ENCODE measurements around the gene TAS2R60. TPM values are rescaled to one million over a fixed set of nuclear protein-coding genes. Genes with fewer than 3 reads are reported as not detected.

The TAS2R60 gene
- total RNA-seq, 4 donors from 2014 or later = not detected

DNA sequence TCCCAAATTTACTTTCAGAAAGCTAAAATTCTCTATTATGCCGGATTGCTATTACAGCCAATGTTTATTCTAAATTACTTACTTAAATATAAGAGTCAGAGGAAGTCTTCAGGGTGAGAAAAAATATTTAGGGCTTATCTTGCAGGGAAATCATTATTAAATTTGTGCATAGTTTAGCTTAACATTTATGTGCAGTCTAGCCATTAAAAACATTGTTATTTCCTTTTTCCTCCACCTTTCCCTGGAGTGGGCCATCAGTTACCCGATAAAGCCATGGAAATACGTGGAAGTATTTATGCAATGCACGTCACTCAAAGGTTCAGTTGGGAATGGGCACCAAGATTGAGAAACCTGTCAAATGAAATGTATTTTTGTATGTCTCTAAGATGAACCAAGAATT, 9.5 kb upstream of the TAS2R60 start:
- Histone ChIP-seq H3K27ac (no peak overlapping the region), H3K9me3 (no peaks in the 10 kb centered on the region), H3K27me3 (no peaks in the 10 kb centered on the region), H3K4me3 (no peak overlapping the region), H3K36me3 (no peaks in the 10 kb centered on the region), H3K4me1 (peaks cover 47% of the 10 kb centered on the region)
- WGBS = 88% methylated on average over 4 of the region's 4 CpGs
- DNase-seq (ENCODE audit: low spot score in 2 of 2) = no peak
- TF ChIP-seq EP300 (IDR thresholded peaks at IDR 0.05) (no peak), POLR2A (IDR thresholded peaks at IDR 0.05) (no peak), POLR2AphosphoS5 (IDR thresholded peaks at IDR 0.05) (no peak)
- TF ChIP-seq, protein P1, sequence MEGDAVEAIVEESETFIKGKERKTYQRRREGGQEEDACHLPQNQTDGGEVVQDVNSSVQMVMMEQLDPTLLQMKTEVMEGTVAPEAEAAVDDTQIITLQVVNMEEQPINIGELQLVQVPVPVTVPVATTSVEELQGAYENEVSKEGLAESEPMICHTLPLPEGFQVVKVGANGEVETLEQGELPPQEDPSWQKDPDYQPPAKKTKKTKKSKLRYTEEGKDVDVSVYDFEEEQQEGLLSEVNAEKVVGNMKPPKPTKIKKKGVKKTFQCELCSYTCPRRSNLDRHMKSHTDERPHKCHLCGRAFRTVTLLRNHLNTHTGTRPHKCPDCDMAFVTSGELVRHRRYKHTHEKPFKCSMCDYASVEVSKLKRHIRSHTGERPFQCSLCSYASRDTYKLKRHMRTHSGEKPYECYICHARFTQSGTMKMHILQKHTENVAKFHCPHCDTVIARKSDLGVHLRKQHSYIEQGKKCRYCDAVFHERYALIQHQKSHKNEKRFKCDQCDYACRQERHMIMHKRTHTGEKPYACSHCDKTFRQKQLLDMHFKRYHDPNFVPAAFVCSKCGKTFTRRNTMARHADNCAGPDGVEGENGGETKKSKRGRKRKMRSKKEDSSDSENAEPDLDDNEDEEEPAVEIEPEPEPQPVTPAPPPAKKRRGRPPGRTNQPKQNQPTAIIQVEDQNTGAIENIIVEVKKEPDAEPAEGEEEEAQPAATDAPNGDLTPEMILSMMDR (IDR thresholded peaks at IDR 0.05) = no peak

DNA sequence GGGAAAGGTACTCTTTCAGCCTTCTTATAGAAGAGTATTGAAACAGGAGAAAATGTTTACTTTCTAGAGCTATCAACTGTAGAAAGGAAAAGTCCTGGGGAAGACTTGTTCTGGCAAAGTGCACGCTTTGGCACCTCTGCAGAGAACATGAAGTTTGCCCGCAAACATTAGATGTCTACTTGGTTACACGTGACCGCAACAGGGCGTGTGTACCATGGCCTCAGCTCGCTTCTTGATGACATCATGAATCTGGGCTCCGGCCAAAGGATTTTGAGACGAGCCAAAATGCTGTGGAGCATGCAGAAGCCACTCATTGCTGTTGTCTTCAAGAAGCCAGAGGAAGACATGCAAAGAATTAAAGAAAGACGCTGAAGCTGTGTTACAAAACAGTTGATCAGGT, 8.6 kb upstream of the TAS2R60 start:
- DNase-seq (ENCODE audit: low spot score in 2 of 2) = peak; percentile 90 to 91
- 30% methylated on average over 9 of the region's 9 CpGs for WGBS
- Histone ChIP-seq H3K4me1 (peaks cover 47% of the 10 kb centered on the region), H3K36me3 (no peaks in the 10 kb centered on the region), H3K27me3 (no peaks in the 10 kb centered on the region), H3K4me3 (no peak overlapping the region), H3K27ac (peak overlapping the region; percentile 63), H3K9me3 (no peaks in the 10 kb centered on the region)
- peak in 1 of 3 donors; percentile 42 for TF ChIP-seq POLR2AphosphoS5 (IDR thresholded peaks at IDR 0.05)
- no peak for TF ChIP-seq EP300 (IDR thresholded peaks at IDR 0.05)

DNA sequence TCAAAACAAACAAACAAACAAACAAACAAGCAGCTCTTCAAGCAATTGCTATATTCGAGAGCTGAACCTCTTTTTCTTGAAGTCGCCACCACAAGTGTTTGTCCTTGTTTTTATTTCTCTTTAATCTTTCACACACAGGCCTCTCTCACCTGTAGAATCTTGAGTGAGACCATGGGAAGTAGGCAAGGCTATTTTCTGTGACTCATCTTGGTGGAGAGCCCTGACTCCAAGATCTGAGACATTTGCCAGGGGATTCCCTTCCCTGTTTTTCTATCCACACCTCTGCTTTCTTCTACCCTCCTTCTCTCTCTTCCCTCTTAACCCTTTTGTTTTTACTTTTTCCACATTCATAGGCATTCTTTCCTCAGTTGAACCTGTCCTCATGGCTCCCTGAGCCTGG, 8.0 kb upstream of the TAS2R60 start:
- no peaks in the 10 kb centered on the region for H3K36me3 ChIP-seq
- no peaks in the 10 kb centered on the region for H3K9me3 ChIP-seq
- peaks cover 43% of the 10 kb centered on the region for H3K4me1 ChIP-seq
- WGBS = 59% methylated on average over 2 of the region's 2 CpGs
- H3K27ac ChIP-seq = peak overlapping the region; percentile 63
- no peaks in the 10 kb centered on the region for H3K27me3 ChIP-seq
- TF ChIP-seq, protein P1 (IDR thresholded peaks at IDR 0.05) = no peak
- no peak for TF ChIP-seq EP300 (IDR thresholded peaks at IDR 0.05)
- no peak for TF ChIP-seq POLR2A (IDR thresholded peaks at IDR 0.05)
- no peak for TF ChIP-seq POLR2AphosphoS5 (IDR thresholded peaks at IDR 0.05)
- no peak overlapping the region for H3K4me3 ChIP-seq
- DNase-seq (ENCODE audit: low spot score in 2 of 2) = no peak

DNA sequence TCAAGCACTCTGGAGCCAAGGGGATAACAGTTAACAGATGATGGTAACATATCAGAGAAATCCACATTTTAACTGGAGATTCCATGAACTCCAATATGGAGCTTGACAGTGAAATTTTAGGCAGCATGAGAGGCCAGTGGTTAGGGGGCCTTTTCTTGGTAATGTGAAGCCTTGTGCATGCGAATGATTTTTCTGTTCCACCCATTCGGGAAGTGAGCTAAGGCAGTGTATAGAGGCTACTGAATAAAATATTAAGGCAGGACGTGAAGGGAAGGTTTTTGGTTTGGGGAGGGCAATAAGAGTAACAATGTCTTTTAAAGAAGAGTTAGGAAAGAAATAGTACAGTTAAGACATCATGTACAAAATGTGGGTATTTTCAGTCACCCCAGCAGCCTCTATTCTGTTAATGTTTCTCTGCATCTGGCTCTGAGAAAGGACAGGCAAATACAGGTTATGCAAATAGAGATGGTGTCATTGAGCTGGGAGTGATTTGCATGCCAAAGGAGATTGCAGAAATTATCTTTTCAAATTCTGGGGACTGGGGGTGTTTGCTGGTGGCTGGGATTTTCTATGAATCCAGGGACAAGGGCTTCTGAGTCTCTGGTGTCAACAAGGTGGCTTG, 6.8 kb upstream of the TAS2R60 start:
- Histone ChIP-seq H3K27me3 (no peaks in the 10 kb centered on the region), H3K4me1 (peaks cover 34% of the 10 kb centered on the region), H3K27ac (peak overlapping the region; percentile 34), H3K4me3 (no peak overlapping the region), H3K9me3 (no peaks in the 10 kb centered on the region), H3K36me3 (no peaks in the 10 kb centered on the region)
- WGBS = 74% methylated on average over 3 of the region's 3 CpGs
- DNase-seq (ENCODE audit: low spot score in 2 of 2) = no peak
- TF ChIP-seq EP300 (IDR thresholded peaks at IDR 0.05) (no peak), POLR2A (IDR thresholded peaks at IDR 0.05) (no peak), POLR2AphosphoS5 (IDR thresholded peaks at IDR 0.05) (no peak)
- TF ChIP-seq, protein P1 (IDR thresholded peaks at IDR 0.05) = no peak

DNA sequence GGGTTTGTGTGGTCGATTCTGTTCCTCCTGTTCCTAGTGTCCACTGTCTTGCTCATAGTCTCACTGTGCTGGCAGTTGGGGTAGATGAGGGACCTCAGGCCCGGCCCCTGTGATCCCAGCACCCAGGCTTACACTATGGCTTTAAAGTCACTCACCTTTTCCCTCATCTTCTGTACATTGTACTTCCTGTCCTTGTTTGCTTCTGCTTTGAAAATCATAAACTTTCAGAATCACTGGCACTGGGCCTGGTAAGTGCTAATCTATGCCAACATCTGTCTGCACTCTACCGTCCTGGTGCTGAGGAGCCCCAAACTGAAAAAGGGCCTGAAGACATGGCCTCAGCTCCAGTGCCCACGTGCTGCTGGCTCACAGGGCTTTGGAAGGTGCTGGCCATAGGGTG, 5.7 kb upstream of the TAS2R60 start:
- TF ChIP-seq POLR2AphosphoS5 (IDR thresholded peaks at IDR 0.05) (no peak), POLR2A (IDR thresholded peaks at IDR 0.05) (no peak), EP300 (IDR thresholded peaks at IDR 0.05) (no peak)
- TF ChIP-seq, protein P1 (IDR thresholded peaks at IDR 0.05) = no peak
- no peak overlapping the region for H3K27ac ChIP-seq
- no peak overlapping the region for H3K4me3 ChIP-seq
- DNase-seq (ENCODE audit: low spot score in 2 of 2) = no peak
- no peaks in the 10 kb centered on the region for H3K36me3 ChIP-seq
- no peaks in the 10 kb centered on the region for H3K27me3 ChIP-seq
- WGBS = 65% methylated on average over 4 of the region's 4 CpGs
- H3K4me1 ChIP-seq = peaks cover 34% of the 10 kb centered on the region
- no peaks in the 10 kb centered on the region for H3K9me3 ChIP-seq

DNA sequence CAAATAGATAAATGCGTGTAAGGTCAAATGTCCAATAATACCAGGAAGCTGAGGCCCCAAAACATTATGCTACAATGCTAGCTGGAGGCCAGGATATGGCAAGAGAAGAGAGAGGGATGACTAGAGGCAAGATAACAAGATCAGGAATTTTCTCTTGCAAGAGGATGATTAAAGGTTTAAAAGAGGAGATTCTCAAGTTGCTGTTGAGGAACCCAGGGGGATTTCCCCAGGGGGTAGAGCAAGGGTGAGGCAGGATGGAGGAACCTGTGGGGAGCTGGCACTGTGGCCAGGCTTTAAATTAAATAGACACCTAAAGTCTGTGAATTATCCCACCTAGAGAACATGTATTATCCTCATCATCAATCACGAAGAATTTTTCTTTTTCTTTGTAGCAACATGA, 3.4 kb upstream of the TAS2R60 start:
- Histone ChIP-seq H3K4me3 (no peak overlapping the region), H3K4me1 (peaks cover 21% of the 10 kb centered on the region), H3K9me3 (no peaks in the 10 kb centered on the region), H3K27ac (no peak overlapping the region), H3K27me3 (no peaks in the 10 kb centered on the region), H3K36me3 (no peaks in the 10 kb centered on the region)
- TF ChIP-seq EP300 (IDR thresholded peaks at IDR 0.05) (no peak), POLR2AphosphoS5 (IDR thresholded peaks at IDR 0.05) (no peak), POLR2A (IDR thresholded peaks at IDR 0.05) (no peak)
- TF ChIP-seq, protein P1 (IDR thresholded peaks at IDR 0.05) = no peak
- no peak for DNase-seq (ENCODE audit: low spot score in 2 of 2)
- WGBS = 82% methylated on average over 2 of the region's 2 CpGs
